K562 (cell line): ENCODE measurements around the gene MRPL52. TPM values are rescaled to one million over a fixed set of nuclear protein-coding genes. Genes with fewer than 3 reads are reported as not detected.

Experiments
- ARNT ChIP-seq, 2 experiments: fragments of 450-650 bp; IDR thresholded peaks; 2 replicates each; pipeline ENCODE4 v1.6.1; 2016; ENCODE audit warnings: mild to moderate bottlenecking in 1 of 2
- ATF3 ChIP-seq, 2 experiments: fragments of 450-650 bp in 1 of 2; sonication (generic) in 1 of 2; formaldehyde crosslinking in 1 of 2; IDR thresholded peaks in 1 of 2; conservative IDR thresholded peaks in 1 of 2; 2 replicates each; pipeline versions ENCODE4 v1.6.1 to v1.8.1; 2016 to 2023; ENCODE audit warnings: mild to moderate bottlenecking in 2 of 2, moderate library complexity in 2 of 2, inconsistent platforms in 1 of 2, missing genetic modification reagents in 1 of 2
- ATF7 ChIP-seq: fragments of 450-650 bp; IDR thresholded peaks from 2 replicates; pipeline ENCODE4 v1.7.1; 2014; ENCODE audit warnings: mild to moderate bottlenecking, moderate library complexity
- CCNT2 ChIP-seq: IDR thresholded peaks from 2 replicates; pipeline ENCODE4 v1.6.1; 2011; ENCODE audit warnings: borderline replicate concordance, low read depth, mild to moderate bottlenecking, moderate library complexity, mixed read lengths, low read length; ENCODE audit not compliant: insufficient read length; ENCODE audit errors: extremely low read depth
- COPS2 ChIP-seq: fragments of 450-650 bp; conservative IDR thresholded peaks from 2 replicates; pipeline ENCODE4 v1.6.1; 2016; ENCODE audit warnings: mild to moderate bottlenecking, moderate library complexity
- EP300 ChIP-seq: IDR thresholded peaks from 2 replicates; pipeline ENCODE4 v1.6.1; 2012; ENCODE audit warnings: low read length, improper control_type of control experiment
- FOXK1 ChIP-seq: sonication (generic); formaldehyde crosslinking; IDR thresholded peaks from 2 replicates; pipeline ENCODE4 v1.8.0; 2022; ENCODE audit warnings: missing genetic modification reagents, mild to moderate bottlenecking, borderline replicate concordance
- KLF16 ChIP-seq: IDR thresholded peaks from 2 replicates; pipeline ENCODE4 v1.6.1; 2016; ENCODE audit warnings: antibody characterized with exemption
- LEF1 ChIP-seq: fragments of 450-650 bp; IDR thresholded peaks from 2 replicates; pipeline ENCODE4 v1.6.1; 2016; ENCODE audit warnings: mild to moderate bottlenecking
- MLLT1 ChIP-seq, 2 experiments: fragments of 450-650 bp; IDR thresholded peaks; 2 replicates each; pipeline ENCODE4 v1.6.1; 2016
- NRF1 ChIP-seq, 2 experiments: fragments of 450-650 bp; IDR thresholded peaks in 1 of 2; conservative IDR thresholded peaks in 1 of 2; 2 replicates each; pipeline ENCODE4 v1.6.1; 2014; ENCODE audit warnings: mild to moderate bottlenecking in 2 of 2
- PBX2 ChIP-seq, 2 experiments: IDR thresholded peaks in 1 of 2; conservative IDR thresholded peaks in 1 of 2; 2 replicates each; pipeline ENCODE4 v1.6.1; 2016; ENCODE audit warnings: low read depth in 2 of 2, mild to moderate bottlenecking in 1 of 2, missing compliant biosample characterization in 1 of 2, missing genetic modification characterization in 1 of 2, moderate library complexity in 1 of 2
- PRMT5 ChIP-seq: sonication (generic); formaldehyde crosslinking; IDR thresholded peaks from 2 replicates; pipeline ENCODE4 v1.5.0; 2020; ENCODE audit warnings: missing genetic modification reagents
- SMAD1 ChIP-seq: fragments of 150-350 bp; IDR thresholded peaks from 2 replicates; pipeline ENCODE4 v1.6.1; 2014; ENCODE audit warnings: low read length, low read depth; ENCODE audit not compliant: partially characterized antibody
- SUPT5H ChIP-seq: fragments of 450-650 bp; IDR thresholded peaks from 2 replicates; pipeline ENCODE4 v1.6.1; 2016
- TARDBP ChIP-seq: fragments of 450-650 bp; IDR thresholded peaks from 2 replicates; pipeline ENCODE4 v1.6.1; 2016
- YY1 ChIP-seq, 3 experiments: IDR thresholded peaks; 2 replicates each; pipeline ENCODE4 v1.6.1; 2011; ENCODE audit warnings: low read length in 2 of 3, mild to moderate bottlenecking in 2 of 3, moderate library complexity in 2 of 3, borderline replicate concordance in 1 of 3, control low read depth in 1 of 3, low read depth in 1 of 3; ENCODE audit not compliant: insufficient read depth in 3 of 3, insufficient replicate concordance in 2 of 3, control insufficient read depth in 1 of 3, insufficient read length in 1 of 3; ENCODE audit errors: extremely low read depth in 1 of 3
- ZBTB7A ChIP-seq: IDR thresholded peaks from 2 replicates; pipeline ENCODE4 v1.6.1; 2011; ENCODE audit warnings: low read depth, mild to moderate bottlenecking, low read length, moderate library complexity, borderline replicate concordance; ENCODE audit not compliant: control insufficient read depth
- polyA plus RNA-seq, 8 experiments: library from polyadenylated mRNA; depleted of rRNA in 4 of 8; stranded (reverse) in 5 of 8; unstranded in 3 of 8; fragments of >200 nt; fragmentation: Nextera tagmentation in 2 of 8; fragmentation: Illumina TruSeq in 1 of 8; extraction: Ambion mirVana in 2 of 8; extraction: Trizol in 1 of 8; gene quantifications; 2 replicates each; pipeline versions ENCODE4 v1.2.1 to v1.2.3, GENCODE V29; 2011 to 2014; ENCODE audit warnings: inconsistent platforms in 1 of 8, missing spikeins in 1 of 8
- total RNA-seq, 7 experiments: library from RNA; depleted of rRNA in 6 of 7; stranded (reverse); fragments of >200 nt in 6 of 7; fragmentation: Illumina TruSeq in 2 of 7; extraction: Trizol in 2 of 7; gene quantifications; 2 replicates each; pipeline versions ENCODE4 v1.2.1 to v1.2.3, GENCODE V29; 2011 to 2021; ENCODE audit warnings: low replicate concordance in 1 of 7
- TF ChIP-seq, protein P1 (sequence below): fragments of 250-450 bp; sonication (Bioruptor Pico); IDR thresholded peaks from 2 replicates; pipeline ENCODE4 v1.8.0; 2022; ENCODE audit warnings: inconsistent platforms

Gene MRPL52
- total and polyA plus RNA-seq, 9 of the 15 experiments (the other 6 are each of a cell fraction or from before 2014, with no cell fraction given) = 56.5 to 213 (median 168) TPM

DNA sequence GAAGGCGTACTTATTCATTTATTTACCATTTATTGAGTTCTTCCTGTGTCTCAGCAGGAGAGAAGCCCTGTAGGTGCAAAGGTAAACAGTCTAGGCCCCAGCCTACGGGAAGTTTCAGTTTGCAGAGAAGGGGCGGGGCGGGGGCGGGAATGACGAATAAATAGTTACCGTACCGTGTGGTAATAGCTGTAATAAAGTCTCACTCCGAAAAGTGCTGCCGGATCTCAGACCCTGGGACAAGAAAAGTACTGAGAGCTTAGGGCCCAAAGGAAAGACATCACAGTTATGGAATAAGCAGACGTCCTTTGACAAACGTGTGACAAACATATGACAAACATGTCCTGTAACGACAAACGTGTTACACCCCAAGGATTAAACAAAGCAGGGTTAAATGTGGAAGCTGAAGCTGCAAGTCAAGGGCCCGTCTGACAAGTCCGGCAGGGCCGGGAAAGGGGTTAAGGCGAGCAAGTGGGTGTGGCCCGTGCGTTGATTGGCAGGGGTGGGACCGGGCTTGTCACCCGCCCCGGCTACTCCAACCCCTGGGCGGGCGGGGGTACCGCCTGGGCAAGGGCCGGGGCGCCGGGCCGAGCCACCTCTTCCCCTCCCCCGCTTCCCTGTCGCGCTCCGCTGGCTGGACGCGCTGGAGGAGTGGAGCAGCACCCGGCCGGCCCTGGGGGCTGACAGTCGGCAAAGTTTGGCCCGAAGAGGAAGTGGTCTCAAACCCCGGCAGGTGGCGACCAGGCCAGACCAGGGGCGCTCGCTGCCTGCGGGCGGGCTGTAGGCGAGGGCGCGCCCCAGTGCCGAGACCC is 41.7 kb downstream of the MRPL52 start, which contains the start of gene LRP10 (continued):
- peak; percentile 19 for TF ChIP-seq SMAD1
- TF ChIP-seq YY1 (IDR thresholded peaks at IDR 0.05; ENCODE audit: borderline replicate concordance in 1 of 3, control insufficient read depth in 1 of 3, extremely low read depth in 1 of 3, insufficient read depth in 3 of 3, insufficient read length in 1 of 3, insufficient replicate concordance in 2 of 3, low read depth in 1 of 3, low read length in 2 of 3) = peak in 1 of 3 experiments; percentile 65
- TF ChIP-seq TARDBP = 0 out of 2 replicates have a peak, but pooled peaks have one; percentile 45
- TF ChIP-seq ZBTB7A = peak; percentile 86; the same call in 1 of the 2 replicates
- TF ChIP-seq MLLT1 (IDR thresholded peaks at IDR 0.05) = no peak
- TF ChIP-seq FOXK1 (CRISPR knock-in tag) = no peak
- no peak for TF ChIP-seq PRMT5 (CRISPR knock-in tag)
- peak; percentile 73 to 77 for TF ChIP-seq NRF1 (conservative IDR thresholded peaks at IDR 0.05 in 1 of 2, IDR thresholded peaks at IDR 0.05 in 1 of 2)
- 0 out of 4 replicates have a peak, but pooled peaks of 1 of the 2 experiments have one; percentile 17 for TF ChIP-seq ARNT (IDR thresholded peaks at IDR 0.05)
- TF ChIP-seq KLF16 = no peak
- no peak for TF ChIP-seq EP300
- no peak for TF ChIP-seq COPS2
- TF ChIP-seq ATF7 = peak; percentile 76
- TF ChIP-seq CCNT2 = peak; percentile 92
- TF ChIP-seq SUPT5H = peak; percentile 87
- TF ChIP-seq, protein P1, sequence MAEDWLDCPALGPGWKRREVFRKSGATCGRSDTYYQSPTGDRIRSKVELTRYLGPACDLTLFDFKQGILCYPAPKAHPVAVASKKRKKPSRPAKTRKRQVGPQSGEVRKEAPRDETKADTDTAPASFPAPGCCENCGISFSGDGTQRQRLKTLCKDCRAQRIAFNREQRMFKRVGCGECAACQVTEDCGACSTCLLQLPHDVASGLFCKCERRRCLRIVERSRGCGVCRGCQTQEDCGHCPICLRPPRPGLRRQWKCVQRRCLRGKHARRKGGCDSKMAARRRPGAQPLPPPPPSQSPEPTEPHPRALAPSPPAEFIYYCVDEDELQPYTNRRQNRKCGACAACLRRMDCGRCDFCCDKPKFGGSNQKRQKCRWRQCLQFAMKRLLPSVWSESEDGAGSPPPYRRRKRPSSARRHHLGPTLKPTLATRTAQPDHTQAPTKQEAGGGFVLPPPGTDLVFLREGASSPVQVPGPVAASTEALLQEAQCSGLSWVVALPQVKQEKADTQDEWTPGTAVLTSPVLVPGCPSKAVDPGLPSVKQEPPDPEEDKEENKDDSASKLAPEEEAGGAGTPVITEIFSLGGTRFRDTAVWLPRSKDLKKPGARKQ = no peak
- TF ChIP-seq ATF3 (IDR thresholded peaks at IDR 0.05) = peak; percentile 35; the same call in 1 of the 2 replicates
- TF ChIP-seq ATF3 (CRISPR knock-in tag; conservative IDR thresholded peaks at IDR 0.05) = no peak
- TF ChIP-seq PBX2 (CRISPR knock-in tag; IDR thresholded peaks at IDR 0.05; ENCODE audit: low read depth) = peak; percentile 92
- peak; percentile 96 for TF ChIP-seq PBX2 (tag; conservative IDR thresholded peaks at IDR 0.05; ENCODE audit: low read depth)
- TF ChIP-seq LEF1 = peak; percentile 55; the same call in 1 of the 2 replicates
